ENCODE measurements around the gene GPR52. TPM values are rescaled to one million over a fixed set of nuclear protein-coding genes. Genes with fewer than 3 reads are reported as not detected.

Gene GPR52
- total and polyA plus RNA-seq, 8 donors = 0.15 to 2.7 (median 2.1) TPM; not detected in 5

DNA sequence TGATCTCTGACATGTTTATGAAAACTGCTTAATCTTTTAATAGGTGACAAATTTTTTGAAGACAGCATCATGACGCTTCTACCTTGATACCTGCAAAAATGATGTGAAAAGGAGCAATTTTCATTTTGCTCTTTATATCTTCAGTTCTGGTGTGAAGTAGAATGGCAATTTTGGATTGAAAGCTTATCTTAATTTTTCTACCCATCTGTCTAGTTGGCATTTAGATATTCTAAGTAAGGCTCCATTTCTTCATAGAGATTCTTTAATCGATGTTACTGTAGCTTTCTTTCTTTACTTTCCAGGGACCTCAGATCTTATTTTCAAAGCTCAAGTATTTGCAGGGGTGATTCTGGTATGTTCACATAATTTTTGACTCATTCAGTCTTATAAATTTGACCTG lies 32.3 kb upstream of the GPR52 start:
- no peaks in the 10 kb centered on the region for H3K4me1 ChIP-seq
- H3K27me3 ChIP-seq = no peaks in the 10 kb centered on the region
- DNase-seq (no peak), ATAC-seq (no peak)
- no peak overlapping the region for H3K27ac ChIP-seq
- intact Hi-C loops (cut with DNase I) = no loop called here
- no peaks in the 10 kb centered on the region for H3K36me3 ChIP-seq
- TF ChIP-seq, protein P1, sequence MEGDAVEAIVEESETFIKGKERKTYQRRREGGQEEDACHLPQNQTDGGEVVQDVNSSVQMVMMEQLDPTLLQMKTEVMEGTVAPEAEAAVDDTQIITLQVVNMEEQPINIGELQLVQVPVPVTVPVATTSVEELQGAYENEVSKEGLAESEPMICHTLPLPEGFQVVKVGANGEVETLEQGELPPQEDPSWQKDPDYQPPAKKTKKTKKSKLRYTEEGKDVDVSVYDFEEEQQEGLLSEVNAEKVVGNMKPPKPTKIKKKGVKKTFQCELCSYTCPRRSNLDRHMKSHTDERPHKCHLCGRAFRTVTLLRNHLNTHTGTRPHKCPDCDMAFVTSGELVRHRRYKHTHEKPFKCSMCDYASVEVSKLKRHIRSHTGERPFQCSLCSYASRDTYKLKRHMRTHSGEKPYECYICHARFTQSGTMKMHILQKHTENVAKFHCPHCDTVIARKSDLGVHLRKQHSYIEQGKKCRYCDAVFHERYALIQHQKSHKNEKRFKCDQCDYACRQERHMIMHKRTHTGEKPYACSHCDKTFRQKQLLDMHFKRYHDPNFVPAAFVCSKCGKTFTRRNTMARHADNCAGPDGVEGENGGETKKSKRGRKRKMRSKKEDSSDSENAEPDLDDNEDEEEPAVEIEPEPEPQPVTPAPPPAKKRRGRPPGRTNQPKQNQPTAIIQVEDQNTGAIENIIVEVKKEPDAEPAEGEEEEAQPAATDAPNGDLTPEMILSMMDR (IDR thresholded peaks at IDR 0.05) = no peak
- H3K4me3 ChIP-seq = no peak overlapping the region
- H3K9me3 ChIP-seq = no peaks in the 10 kb centered on the region

DNA sequence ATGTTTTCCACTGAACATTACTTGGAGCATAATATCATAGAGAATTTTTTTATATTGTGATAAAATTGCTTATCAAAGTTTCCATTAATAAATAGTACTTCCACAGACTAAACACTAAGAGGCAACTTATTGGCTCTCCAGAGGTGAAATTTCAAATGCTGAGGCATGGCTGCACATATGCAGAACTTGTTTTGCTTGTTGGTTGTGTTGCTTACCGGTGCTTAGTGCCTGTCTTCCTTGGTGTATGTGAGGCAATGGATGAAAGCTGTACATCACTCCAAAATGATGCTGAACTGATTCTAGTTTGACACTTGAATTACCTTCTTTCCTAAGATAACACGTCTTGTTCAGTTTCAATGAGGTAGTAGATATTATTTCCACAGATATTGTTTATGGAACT lies 29.8 kb upstream of the GPR52 start:
- intact Hi-C loops (cut with DNase I) = no loop called here
- no peak for DNase-seq
- Histone ChIP-seq H3K27ac (no peak overlapping the region), H3K27me3 (no peaks in the 10 kb centered on the region), H3K36me3 (no peaks in the 10 kb centered on the region), H3K4me3 (no peak overlapping the region), H3K4me1 (no peaks in the 10 kb centered on the region), H3K9me3 (no peaks in the 10 kb centered on the region)
- ATAC-seq = no peak
- TF ChIP-seq, protein P1 (IDR thresholded peaks at IDR 0.05) = no peak

DNA sequence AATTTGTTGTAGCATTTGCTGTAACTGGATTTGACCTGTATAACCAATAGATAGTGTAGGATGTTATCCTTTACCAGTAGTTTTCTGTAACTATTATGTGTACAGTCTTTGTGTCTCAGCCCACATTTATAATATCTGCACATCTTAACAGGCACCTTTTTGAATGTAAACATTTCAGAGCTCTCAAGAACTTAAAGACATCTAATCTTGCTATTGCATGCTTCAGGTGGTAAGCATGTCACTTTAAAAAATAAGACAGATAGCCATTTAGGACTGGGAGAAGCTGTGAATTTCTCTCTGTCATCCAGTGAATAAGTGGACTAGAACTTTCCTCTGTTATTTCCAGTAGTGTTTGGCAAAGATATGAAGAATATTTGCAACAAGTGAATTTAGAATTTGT lies 22.6 kb upstream of the GPR52 start:
- no peak for DNase-seq
- H3K4me3 ChIP-seq = no peak overlapping the region
- H3K27ac ChIP-seq = no peak overlapping the region
- H3K36me3 ChIP-seq = no peaks in the 10 kb centered on the region
- TF ChIP-seq, protein P1 (IDR thresholded peaks at IDR 0.05) = no peak
- H3K27me3 ChIP-seq = no peaks in the 10 kb centered on the region
- no peaks in the 10 kb centered on the region for H3K9me3 ChIP-seq
- H3K4me1 ChIP-seq = no peaks in the 10 kb centered on the region
- intact Hi-C loops (cut with DNase I) = no loop called here
- no peak for ATAC-seq

DNA sequence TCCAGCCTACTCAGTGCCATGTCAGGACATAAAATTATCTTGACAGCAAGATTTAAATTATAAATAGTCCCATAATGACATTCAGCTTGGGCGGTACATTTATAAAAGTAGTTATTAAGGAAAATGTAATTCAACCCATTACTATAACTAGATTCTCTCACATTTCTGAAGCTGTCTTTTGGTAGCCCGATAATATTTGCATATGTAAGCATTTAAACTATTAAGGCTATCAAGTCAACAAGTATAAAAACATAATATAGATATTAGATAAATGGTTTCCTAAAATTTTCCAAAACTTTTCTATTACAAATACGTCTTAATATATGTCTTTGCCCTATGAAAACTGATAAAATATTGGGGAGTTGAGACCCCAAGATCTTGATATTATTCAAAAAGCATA lies 21.6 kb upstream of the GPR52 start:
- ATAC-seq (no peak), DNase-seq (no peak)
- Histone ChIP-seq H3K4me3 (no peak overlapping the region), H3K4me1 (no peaks in the 10 kb centered on the region), H3K27me3 (no peaks in the 10 kb centered on the region), H3K27ac (no peak overlapping the region), H3K9me3 (no peaks in the 10 kb centered on the region), H3K36me3 (no peaks in the 10 kb centered on the region)
- intact Hi-C loops (cut with DNase I) = no loop called here
- TF ChIP-seq, protein P1 (IDR thresholded peaks at IDR 0.05) = no peak

DNA sequence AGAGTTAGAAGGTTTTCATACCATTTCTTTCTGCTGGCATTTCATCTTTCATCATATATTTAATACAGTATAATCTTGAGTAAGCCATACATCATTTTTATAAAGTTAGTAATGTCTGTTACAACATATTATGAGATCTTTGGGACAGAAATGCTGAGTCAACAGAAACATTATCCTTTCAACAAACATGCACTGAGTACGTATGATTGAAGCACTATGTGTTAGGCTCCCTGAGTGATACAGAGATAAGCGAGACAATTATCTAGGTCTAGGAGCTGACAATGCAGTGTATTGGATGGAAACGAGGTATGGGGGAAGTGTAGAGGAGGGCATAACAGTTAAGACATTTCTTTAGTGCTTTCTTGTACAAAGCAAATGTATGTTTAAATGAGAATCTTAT lies 19.7 kb upstream of the GPR52 start:
- intact Hi-C loops (cut with DNase I) = no loop called here
- ATAC-seq (no peak), DNase-seq (no peak)
- H3K4me1 ChIP-seq = no peaks in the 10 kb centered on the region
- H3K27ac ChIP-seq = no peak overlapping the region
- H3K4me3 ChIP-seq = no peak overlapping the region
- TF ChIP-seq, protein P1 (IDR thresholded peaks at IDR 0.05) = no peak
- H3K27me3 ChIP-seq = no peaks in the 10 kb centered on the region
- no peaks in the 10 kb centered on the region for H3K36me3 ChIP-seq
- H3K9me3 ChIP-seq = no peaks in the 10 kb centered on the region

All from left lung (tissue), 10 donors.